GM19452 (cell line): ENCODE measurements around the gene PRLH.

Experiments used
- ATAC-seq: cut with Tn5 transposase; IDR thresholded peaks from one replicate; pipeline ENCODE4 v1.9.1; 2021; ENCODE audit not compliant: unreplicated experiment

PRLH gene, protein sequence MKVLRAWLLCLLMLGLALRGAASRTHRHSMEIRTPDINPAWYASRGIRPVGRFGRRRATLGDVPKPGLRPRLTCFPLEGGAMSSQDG

GRCh38 chr2:237566401-237567235, at the start of gene PRLH:
Gene PRLH (plus strand): TSS chr2:237566574. CDS start chr2:237566574, 0 bp downstream.
- no peak for ATAC-seq

GRCh38 chr2:237517163-237517562, 49.2 kb upstream of the PRLH start:
- no peak for ATAC-seq

GRCh38 chr2:237517990-237518389, 48.4 kb upstream of the PRLH start:
- ATAC-seq, result no peak

GRCh38 chr2:237519506-237520245, 46.7 kb upstream of the PRLH start:
- no peak for ATAC-seq

DNA sequence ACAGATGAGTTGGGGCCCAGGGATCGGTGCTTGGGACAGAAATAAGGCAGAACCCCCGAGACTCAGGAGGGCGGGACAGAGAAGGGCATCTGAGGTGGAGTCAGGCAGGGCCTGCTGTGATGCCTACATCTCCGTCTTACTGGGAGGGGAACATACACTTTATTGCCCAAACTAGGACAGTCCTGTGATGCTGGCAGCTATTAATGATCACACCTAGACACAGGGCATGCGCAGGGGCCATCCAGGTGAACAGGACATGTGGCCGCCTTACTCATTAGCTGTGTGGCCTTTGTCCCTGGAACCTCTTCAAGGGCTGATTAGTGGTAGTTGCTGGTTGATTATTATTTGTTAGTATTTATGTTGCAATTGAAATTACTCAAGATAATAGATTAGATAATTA, 46.1 kb upstream of the PRLH start:
- no peak for ATAC-seq

DNA sequence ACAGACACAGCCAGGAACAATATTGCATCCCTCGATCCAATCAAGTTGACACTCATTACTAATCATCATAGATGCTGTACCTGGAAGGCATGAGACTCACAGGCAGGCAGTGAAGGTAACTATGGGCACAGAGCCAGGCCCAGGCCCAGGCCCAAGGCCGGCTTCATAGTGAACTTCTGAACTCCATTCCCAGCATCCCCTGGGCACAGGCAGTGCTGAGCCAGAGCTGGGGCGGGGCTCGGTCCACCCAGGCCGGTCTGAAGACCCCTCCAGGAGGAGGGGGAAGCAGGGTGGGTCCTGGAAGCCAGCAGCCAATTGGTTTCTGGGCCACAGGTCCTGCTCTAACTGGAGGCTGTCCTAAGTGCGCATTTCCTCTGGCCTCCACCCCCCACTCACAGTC, 41.7 kb upstream of the PRLH start:
- ATAC-seq, result no peak

DNA sequence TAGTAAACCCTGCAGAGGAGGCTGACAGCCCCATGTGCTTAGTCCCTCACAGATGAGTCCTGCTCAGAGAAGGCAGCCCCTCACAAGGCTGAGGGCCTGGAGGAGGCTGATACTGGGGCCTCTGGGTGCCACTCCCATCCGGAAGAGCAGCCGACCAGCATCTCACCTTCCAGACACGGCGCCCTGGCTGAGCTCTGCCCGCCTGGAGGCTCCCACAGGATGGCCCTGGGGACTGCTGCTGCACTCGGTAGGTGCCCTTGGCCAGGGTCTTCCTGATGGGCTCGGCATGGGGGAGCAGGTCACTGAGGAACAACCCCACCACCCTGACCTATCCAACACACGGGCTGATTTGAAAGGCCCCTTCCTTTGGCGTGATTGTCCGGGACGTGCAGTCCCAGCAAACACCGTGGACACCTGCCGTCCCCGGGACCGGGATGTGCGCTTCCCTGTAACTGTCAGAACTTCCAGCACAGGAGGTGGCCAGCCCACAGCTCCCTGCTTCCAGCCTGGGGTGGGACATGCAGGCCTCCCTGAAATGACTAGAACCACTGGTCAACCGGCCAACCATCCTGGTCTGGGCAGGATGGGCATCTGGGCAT, 40.7 kb upstream of the PRLH start:
- no peak for ATAC-seq

GRCh38 chr2:237527233-237527632, 39.1 kb upstream of the PRLH start:
- ATAC-seq, result no peak

GRCh38 chr2:237527766-237528165, 38.6 kb upstream of the PRLH start:
- ATAC-seq, result no peak

DNA sequence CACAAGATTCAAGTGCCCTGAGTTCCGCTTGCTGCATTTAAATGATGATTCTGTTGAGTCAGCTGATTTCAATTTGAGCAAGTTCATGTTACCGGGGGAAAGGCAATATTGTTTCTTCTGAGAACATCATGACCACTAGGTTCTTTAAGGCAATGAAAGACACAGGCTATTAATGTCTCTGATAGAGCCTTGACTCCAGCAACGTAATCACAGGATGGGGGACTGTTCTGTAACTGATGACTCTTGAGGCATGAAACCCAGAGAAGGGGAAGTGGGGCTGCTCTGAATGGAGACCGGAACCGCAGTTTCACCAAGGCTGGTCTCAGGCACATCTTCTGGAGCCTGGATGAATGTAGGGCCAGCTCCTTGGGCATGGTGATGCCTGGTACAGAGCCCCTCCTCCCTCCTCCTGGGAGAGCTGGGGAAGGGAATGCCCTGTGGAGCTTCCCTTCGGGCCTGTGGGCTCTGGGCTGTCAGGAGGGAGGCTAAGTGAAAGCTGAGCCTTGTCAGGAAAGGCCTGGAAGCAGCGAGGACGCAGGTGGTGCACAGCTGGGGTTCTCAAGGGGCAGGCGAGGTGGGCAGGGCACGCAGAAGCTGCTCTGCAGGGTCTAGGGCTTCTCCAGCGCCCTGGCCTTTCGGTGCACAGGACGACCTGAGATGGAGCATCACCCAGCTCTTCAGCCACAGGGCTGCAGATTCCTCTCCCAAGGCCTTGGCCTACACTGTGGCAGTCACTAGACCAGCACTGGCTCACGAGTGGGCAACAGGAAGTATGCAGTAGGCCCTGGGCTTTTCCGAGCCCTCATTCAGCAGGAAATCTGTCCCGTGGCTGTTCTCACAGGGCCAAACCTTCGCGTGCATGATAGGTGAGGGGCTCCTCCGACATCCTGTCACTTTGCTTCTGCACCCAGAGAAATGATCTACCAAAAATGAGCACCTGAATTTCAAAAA, 36.6 kb upstream of the PRLH start:
- peak; percentile 91 for ATAC-seq

DNA sequence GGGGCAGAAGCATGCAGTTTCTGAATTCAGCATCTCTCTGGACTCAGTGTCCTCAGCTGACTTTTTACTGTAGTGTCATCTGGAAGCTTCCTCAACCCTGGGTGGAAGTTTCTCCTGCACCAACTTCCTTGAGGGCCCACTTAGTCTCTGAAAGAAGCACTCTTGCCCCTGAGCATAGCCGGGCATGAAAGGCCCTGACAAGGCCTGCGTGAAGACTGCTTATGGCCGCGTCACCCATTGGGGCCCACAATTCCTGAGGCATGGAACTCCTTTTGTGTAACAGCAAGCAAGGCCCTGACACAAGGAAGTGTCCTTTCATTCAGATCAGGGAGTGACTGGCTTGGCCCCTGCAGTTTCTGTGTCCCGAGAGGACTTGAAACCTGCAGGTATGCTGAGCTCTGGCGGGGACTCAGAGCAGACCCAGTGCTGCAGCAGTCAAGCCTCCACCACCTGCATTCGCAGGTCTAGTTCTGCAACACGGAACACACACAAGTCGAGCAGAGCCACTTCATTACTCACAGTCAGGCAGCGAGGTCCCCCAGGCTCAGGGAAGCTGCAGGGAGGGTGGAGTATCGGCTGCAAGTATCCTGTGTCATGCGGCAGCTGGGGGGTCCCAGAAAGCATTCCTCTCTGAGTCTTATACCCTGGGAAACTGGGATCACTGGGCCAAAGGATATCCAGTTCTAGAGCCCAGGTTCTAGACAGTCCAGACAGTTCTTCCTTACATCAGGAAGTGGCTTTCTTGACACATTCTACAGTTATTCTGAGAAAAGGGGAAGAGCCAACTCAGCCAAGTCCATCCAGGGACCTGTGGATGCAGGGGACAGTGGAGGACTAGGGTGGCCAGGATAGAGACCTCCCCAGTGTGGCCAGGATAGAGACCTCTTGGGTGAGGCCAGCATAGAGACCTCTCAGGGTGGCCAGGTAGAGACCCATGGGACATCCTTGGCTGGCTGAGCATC, 35.6 kb upstream of the PRLH start:
- no peak for ATAC-seq

- no peak for ATAC-seq
Measured at GRCh38 chr2:237532160-237532559, 34.2 kb upstream of the PRLH start.

- ATAC-seq, result no peak
Measured at GRCh38 chr2:237533668-237534161, 32.7 kb upstream of the PRLH start.

DNA sequence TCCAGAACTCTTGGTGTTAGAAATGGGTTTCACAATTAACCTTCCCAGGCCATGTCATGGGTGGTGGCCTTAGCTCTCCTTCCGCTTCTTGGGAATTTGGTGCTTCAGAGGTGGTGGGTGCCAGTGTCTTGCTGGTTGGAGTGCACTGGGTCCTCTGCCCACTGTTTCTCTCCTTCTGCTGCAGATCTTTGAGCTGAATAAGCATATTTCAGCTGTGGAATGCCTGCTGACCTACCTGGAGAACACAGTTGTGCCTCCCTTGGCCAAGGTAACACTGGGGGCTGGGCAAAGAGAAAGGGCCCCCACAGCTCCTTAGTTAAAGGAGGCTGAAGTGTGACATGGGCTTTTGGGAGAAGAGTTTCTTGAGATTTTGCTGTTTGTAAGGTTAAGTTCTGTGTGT, 32.0 kb upstream of the PRLH start:
- ATAC-seq, result no peak

DNA sequence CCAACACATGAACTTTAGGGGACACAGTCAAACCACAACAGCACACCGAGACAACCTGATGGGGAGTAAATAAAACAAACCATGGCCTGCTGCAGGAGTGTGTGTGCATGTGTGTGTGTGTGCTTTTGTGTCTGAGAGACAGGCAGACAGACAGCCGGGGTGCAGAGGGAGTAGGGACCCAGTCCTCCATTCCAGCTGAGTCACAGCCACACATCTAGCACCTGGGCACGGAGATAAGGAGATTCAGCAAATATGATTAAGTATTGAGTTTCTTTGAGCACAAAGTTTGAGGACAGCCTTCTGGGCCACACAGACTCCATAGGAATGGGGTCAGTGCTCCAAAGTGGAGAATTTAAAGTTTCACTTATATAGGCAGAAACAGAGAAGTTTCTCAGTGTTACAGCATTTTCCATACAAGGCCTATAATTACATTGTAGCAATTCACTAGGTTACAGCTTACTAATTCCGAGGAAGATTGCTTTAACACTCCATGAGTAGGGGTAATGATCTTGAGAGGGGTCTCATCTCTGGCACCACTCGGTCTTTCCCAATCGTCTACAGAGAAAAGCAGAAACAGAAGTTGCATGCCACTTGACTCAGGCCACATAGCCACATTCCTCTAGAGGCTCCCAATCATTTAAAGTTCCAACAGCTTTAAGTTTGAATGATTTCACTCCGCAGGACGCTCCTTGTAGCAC, 30.8 kb upstream of the PRLH start:
- no peak for ATAC-seq

GRCh38 chr2:237536083-237536415, 30.3 kb upstream of the PRLH start:
- no peak for ATAC-seq

DNA sequence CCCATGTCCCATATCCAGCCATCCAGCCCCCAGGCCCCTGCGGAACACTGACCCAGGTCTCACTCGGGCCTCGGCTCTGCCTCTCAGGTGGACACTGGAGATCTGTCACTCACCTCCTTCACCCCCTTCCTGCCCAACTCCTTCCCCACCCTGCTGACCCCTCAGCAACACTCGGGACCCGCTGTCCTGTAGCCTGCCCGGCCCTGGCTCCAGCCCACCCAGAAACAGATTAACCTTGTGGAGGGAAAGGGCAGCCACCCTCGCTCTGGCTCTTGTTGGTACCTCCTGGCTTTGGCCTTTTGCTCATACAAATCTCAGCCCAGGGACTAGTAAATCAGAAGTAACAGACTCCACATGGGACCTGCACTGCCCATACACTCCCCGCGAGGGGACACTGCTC, 29.8 kb upstream of the PRLH start:
- no peak for ATAC-seq

DNA sequence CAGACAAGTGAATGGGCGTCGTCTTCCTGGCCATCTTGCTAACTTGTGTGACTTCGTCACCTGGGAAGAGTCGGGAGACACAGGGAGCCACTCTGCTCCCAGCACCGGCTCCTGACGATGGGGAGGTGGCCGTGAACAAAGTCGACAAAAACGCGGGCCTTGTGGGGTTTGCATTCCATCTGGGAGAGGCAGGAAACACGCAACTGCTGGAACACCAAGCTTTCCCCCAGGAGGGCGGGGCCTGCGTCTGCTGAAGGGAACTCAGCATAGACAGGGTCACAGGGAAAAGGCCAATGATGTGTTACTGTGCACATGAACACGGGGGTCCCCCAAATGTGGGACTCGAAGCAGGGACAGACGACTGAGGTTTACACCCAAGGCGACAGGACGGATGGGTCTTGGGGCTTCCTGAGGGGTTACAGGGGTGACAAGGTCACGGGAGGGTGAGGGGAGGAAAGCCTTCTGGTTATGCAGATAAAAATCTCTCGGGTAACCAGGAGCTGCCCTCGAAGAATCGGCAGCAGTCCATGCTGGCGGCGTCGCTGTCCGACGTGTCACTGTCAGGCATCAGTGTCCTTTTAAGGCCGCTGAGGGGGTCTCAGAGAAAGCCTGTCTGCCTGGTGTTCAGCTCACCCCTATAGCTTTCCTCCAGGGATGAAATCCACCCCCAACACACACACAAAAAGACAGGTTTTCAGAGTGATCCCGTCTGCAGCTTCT, 28.2 kb upstream of the PRLH start:
- no peak for ATAC-seq
